ENCODE measurements around the gene P2RX1.

The P2RX1 gene

DNA sequence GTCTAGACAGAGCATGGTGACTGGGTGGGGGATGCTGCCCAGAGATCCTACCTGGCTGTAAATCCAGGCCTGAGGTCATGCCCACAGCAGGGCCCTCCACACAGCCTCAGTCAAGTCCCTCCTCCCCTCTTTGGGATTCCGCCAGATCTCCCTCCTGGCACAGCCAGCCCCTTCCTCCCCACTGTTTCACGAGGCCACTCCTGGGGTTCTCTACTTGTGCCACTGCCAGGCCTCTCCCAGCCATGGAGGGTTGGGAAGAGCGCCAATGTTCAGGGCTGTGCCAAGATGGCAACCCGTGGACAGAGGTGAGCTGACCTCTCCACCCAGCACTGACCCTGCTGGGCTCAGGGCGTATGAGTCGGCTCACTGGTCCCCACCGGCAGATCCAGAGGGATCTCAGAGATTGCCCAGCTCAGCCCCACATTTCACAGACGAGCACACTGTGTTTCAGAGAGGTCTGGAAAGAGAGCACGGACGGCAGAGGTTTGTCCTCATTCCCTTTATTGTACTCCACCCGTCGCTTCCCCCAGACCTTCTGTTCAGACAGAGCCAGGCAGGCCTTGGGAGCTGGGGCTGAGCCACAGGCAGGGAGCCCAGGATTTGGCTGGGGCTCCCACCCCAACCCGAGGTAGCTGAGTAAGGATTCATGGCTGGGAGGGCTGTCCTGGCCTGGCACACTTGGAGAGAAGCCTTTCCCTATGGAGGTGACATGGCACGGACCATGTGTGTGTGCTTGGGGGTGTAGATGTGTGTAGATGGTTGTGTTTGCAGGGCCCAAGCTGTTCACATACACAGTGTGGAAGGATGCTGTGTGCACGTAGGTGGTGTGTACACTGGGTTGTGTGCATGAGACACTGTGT lies 19.9 kb downstream of the P2RX1 start:
- Histone ChIP-seq H3K9me3 (ENCODE audit: low read length) (no peaks in the 10 kb centered on the region), H3K4me1 (ENCODE audit: insufficient read depth, low read length) (peaks cover 14% of the 10 kb centered on the region), H3K27ac (ENCODE audit: low read depth, low read length) (no peak overlapping the region), H3K36me3 (ENCODE audit: insufficient read depth, low read length) (no peaks in the 10 kb centered on the region), H3K9ac (ENCODE audit: low read length) (no peak overlapping the region), H3K4me3 (ENCODE audit: low read depth in 1 of 2, low read length in 2 of 2) (no peak overlapping the region), H3K27me3 (ENCODE audit: control insufficient read depth in 1 of 2, insufficient read depth in 2 of 2, low read length in 2 of 2) (no peaks in the 10 kb centered on the region)

DNA sequence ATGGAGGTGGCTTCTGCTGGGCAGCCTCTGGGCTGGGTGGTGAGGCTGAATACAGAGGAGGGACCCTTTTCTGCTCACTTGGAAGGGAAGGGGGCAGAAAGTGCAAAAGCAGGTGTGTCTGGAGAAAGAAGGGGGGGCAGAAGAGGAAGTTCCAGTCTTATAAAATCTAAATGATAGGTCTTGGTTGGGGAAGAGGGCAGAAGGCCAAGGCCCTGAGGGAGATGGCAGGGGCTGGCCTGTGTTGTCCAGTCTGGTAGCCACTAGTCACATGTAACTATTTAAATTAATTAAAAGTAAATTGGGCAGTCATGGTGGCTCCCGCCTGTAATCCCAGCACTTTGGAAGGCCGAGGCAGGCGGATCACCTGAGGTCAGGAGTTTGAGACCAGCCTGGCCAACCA lies 20.9 kb downstream of the P2RX1 start:
- Histone ChIP-seq H3K27ac (ENCODE audit: low read depth, low read length) (no peak overlapping the region), H3K27me3 (ENCODE audit: control insufficient read depth in 1 of 2, insufficient read depth in 2 of 2, low read length in 2 of 2) (no peaks in the 10 kb centered on the region), H3K9me3 (ENCODE audit: low read length) (no peaks in the 10 kb centered on the region), H3K4me1 (ENCODE audit: insufficient read depth, low read length) (peaks cover 24% of the 10 kb centered on the region), H3K4me3 (ENCODE audit: low read depth in 1 of 2, low read length in 2 of 2) (no peak overlapping the region), H3K9ac (ENCODE audit: low read length) (no peak overlapping the region), H3K36me3 (ENCODE audit: insufficient read depth, low read length) (no peaks in the 10 kb centered on the region)

DNA sequence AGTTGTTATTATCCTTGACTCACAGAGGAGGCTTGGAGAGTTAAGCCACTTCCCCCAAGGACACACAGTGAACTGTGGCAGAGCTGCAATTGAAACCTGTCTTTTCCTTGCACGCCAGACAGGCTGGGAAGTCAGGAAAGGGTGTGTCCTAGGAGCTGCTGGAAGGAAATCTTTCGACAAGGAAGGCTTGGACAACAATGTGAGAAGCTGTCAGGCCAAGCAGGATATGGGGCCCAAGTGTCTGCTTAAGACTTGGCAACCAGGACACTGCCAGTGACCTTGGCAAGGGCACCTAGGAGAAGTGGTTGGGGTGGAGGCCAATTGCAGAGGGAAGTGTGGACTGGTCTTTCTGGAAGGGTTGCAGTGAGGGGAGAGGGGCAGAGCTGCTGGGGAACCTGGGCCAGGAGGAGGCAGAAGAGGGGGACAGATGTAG lies 21.3 kb downstream of the P2RX1 start:
- H3K27me3 ChIP-seq (ENCODE audit: control insufficient read depth in 1 of 2, insufficient read depth in 2 of 2, low read length in 2 of 2): no peaks in the 10 kb centered on the region
- no peak overlapping the region for H3K4me3 ChIP-seq (ENCODE audit: low read depth in 1 of 2, low read length in 2 of 2)
- H3K9me3 ChIP-seq (ENCODE audit: low read length): no peaks in the 10 kb centered on the region
- H3K27ac ChIP-seq (ENCODE audit: low read depth, low read length): peak overlapping the region; percentile 16
- H3K9ac ChIP-seq (ENCODE audit: low read length): no peak overlapping the region
- no peaks in the 10 kb centered on the region for H3K36me3 ChIP-seq (ENCODE audit: insufficient read depth, low read length)
- H3K4me1 ChIP-seq (ENCODE audit: insufficient read depth, low read length): peaks cover 28% of the 10 kb centered on the region

DNA sequence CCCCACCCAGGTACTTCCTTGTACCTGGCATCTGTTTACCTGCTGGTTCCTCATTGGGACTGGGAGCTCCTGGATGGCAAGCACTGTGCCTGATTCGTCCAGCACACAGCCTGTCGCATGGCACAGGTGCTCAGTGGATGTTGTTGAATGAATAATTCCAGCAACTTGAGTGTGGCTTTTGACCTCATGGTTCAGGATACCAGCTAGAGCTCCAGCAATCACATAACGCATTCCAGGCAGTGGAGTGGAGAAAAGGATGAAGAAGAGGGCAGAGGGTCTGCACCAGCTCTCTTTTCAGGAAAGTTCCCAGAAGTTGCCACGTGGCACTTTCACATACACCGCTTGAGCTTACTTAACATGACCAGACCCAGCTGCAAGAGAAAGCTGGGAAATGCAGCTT lies 22.1 kb downstream of the P2RX1 start:
- peak overlapping the region; percentile 67 for H3K27ac ChIP-seq (ENCODE audit: low read depth, low read length)
- H3K27me3 ChIP-seq (ENCODE audit: control insufficient read depth in 1 of 2, insufficient read depth in 2 of 2, low read length in 2 of 2): no peaks in the 10 kb centered on the region
- H3K36me3 ChIP-seq (ENCODE audit: insufficient read depth, low read length): no peaks in the 10 kb centered on the region
- peaks cover 36% of the 10 kb centered on the region for H3K4me1 ChIP-seq (ENCODE audit: insufficient read depth, low read length)
- no peaks in the 10 kb centered on the region for H3K9me3 ChIP-seq (ENCODE audit: low read length)
- H3K9ac ChIP-seq (ENCODE audit: low read length): no peak overlapping the region
- no peak overlapping the region for H3K4me3 ChIP-seq (ENCODE audit: low read depth in 1 of 2, low read length in 2 of 2)

DNA sequence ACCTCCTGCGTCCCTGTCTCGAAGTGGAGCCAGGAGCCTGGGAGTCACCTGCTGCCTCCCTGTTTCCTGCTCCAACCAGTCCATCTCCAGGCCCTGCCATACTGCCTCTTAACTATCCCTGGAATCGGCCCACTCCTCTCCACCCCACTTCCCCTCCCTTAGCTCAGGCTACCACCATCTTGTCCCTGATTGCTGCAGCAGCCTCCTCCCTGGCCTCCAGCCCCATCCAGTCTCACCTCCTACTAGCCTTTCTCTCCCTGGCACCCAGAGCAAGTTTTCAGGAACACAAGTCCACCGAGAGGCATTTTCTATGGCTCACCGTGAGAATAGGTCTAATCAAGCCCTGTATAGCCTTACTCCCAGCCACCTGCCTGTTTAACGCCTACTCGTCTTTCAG lies 22.5 kb downstream of the P2RX1 start:
- H3K4me3 ChIP-seq (ENCODE audit: low read depth in 1 of 2, low read length in 2 of 2): peak overlapping the region in 1 of 2 donors; percentile 49
- no peaks in the 10 kb centered on the region for H3K36me3 ChIP-seq (ENCODE audit: insufficient read depth, low read length)
- H3K27me3 ChIP-seq (ENCODE audit: control insufficient read depth in 1 of 2, insufficient read depth in 2 of 2, low read length in 2 of 2): no peaks in the 10 kb centered on the region
- H3K4me1 ChIP-seq (ENCODE audit: insufficient read depth, low read length): peaks cover 40% of the 10 kb centered on the region
- H3K27ac ChIP-seq (ENCODE audit: low read depth, low read length): peak overlapping the region; percentile 67
- H3K9ac ChIP-seq (ENCODE audit: low read length): no peak overlapping the region
- no peaks in the 10 kb centered on the region for H3K9me3 ChIP-seq (ENCODE audit: low read length)

DNA sequence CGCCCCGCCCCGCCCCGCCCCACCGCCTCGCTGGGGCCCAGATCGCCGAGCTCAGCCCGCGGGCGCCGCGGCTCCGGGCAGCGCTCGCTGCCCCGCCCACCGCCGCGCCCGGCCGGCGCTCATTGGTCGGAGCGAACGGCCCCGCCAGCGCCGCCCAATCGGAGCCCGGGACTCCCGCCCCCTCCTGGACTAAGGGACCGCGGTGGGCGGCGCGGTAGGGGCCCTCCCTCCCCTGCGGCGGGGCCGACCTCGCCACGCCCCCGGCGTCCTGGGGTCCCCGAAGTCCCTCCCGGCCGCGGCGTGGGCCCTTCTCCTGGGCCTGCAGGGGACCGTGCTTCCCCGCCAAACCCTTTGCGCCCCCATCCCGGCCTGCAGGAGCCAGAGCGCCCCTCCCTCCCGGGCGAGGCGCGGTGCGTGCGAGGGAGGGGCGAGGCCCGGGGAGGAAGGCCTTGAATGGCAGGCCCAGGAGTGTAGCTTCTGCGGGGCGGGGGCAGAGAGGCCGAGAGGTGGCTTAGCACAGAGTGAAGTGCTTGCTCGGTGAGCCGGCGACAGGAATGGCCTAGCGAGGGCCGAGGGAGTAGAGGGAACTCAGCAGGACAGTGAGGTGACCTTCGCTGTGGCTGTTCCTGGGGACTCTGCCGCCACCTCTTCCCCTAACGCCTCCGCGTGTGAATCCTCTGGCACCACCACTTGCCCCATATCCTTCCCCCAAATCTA lies 23.1 kb downstream of the P2RX1 start, which contains the start of gene CAMKK1:
TSS of gene CAMKK1 (minus strand) at position 51 of the 717 bp plus-strand sequence. CDS start 7,366 bp downstream, outside the sequence.
- Histone ChIP-seq H3K4me1 (ENCODE audit: insufficient read depth, low read length) (peaks cover 46% of the 10 kb centered on the region), H3K9ac (ENCODE audit: low read length) (no peak within 1 kb of the TSS), H3K4me3 (ENCODE audit: low read depth in 1 of 2, low read length in 2 of 2) (peak within 1 kb of the TSS; percentile 58 to 77), H3K27ac (ENCODE audit: low read depth, low read length) (peak within 1 kb of the TSS; percentile 85), H3K9me3 (ENCODE audit: low read length) (no peaks in the 10 kb centered on the region), H3K27me3 (ENCODE audit: control insufficient read depth in 1 of 2, insufficient read depth in 2 of 2, low read length in 2 of 2) (no peaks in the 10 kb centered on the region), H3K36me3 (ENCODE audit: insufficient read depth, low read length) (no peaks in the 10 kb centered on the region)

DNA sequence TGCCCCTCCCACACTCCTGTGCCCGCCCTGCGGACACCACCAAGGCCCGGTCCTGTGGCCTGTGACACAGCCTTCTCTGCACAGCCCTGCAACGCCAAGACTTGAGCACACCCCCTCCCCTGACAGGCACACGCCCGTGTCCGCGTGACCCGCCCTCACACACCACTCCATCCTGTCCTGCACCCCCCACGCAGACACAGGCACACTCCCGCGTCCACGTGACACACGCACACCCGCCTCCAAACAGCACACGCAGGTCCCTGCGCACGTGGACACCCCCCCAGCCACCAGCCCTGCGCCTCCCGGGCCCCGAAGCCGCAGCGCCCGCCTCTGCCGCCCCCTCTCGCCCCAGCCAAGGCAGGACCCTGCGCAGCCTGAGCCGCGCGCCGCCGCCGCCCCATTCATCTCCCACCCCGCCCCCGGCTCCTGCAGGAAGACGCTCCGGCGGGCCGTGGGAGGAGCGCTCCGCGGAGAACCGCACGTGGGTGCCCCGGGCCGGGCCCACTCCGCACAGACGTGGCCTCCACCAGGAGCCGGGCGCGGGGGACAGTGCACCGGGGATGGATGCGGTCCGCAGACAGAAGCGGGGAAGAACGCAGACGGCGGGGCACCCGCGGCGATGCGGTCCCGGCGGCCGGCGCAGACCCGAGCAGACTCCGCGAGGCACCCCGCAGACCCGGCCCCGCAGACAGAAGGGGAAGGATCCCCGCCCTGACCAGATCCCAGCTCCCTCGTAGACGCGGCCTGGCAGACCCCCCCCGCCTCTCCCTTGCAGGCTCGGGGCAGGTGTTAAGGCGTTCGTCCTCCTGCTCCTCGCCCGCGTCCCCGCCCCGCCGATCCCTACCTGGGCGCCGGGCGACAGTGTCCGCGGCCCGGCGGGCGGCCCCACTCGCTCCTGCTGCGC lies 23.9 kb downstream of the P2RX1 start:
- H3K4me1 ChIP-seq (ENCODE audit: insufficient read depth, low read length): peaks cover 54% of the 10 kb centered on the region
- no peaks in the 10 kb centered on the region for H3K9me3 ChIP-seq (ENCODE audit: low read length)
- no peaks in the 10 kb centered on the region for H3K36me3 ChIP-seq (ENCODE audit: insufficient read depth, low read length)
- H3K9ac ChIP-seq (ENCODE audit: low read length): no peak overlapping the region
- peak overlapping the region; percentile 58 to 77 for H3K4me3 ChIP-seq (ENCODE audit: low read depth in 1 of 2, low read length in 2 of 2)
- H3K27me3 ChIP-seq (ENCODE audit: control insufficient read depth in 1 of 2, insufficient read depth in 2 of 2, low read length in 2 of 2): no peaks in the 10 kb centered on the region
- peak overlapping the region; percentile 85 for H3K27ac ChIP-seq (ENCODE audit: low read depth, low read length)

DNA sequence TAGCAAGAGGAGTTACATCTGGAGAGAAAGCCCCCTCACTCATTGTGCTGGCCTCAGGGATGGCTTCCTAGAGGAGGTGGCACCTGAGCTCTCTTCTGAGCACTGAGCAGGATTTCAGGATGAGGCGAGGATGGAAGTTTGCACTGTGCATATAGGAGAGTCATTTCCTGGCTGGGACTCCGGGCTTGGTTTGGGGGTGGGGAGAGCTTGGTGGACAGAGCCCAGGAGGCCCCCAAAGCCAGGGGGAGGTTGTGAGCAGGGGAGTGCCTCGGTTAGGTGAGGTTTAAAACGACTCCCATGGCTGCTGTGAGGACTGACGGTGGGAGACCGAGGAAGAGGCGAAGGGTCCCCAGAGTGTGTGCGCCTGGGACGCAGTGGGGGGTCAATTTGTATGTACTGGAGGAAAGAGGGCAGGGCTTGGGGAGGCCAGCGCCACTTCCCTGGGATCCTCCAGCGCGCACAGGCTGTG lies 24.6 kb downstream of the P2RX1 start:
- no peaks in the 10 kb centered on the region for H3K36me3 ChIP-seq (ENCODE audit: insufficient read depth, low read length)
- H3K9ac ChIP-seq (ENCODE audit: low read length): no peak overlapping the region
- H3K9me3 ChIP-seq (ENCODE audit: low read length): no peaks in the 10 kb centered on the region
- H3K27me3 ChIP-seq (ENCODE audit: control insufficient read depth in 1 of 2, insufficient read depth in 2 of 2, low read length in 2 of 2): no peaks in the 10 kb centered on the region
- peak overlapping the region; percentile 85 for H3K27ac ChIP-seq (ENCODE audit: low read depth, low read length)
- peaks cover 61% of the 10 kb centered on the region for H3K4me1 ChIP-seq (ENCODE audit: insufficient read depth, low read length)
- peak overlapping the region; percentile 58 to 77 for H3K4me3 ChIP-seq (ENCODE audit: low read depth in 1 of 2, low read length in 2 of 2)

DNA sequence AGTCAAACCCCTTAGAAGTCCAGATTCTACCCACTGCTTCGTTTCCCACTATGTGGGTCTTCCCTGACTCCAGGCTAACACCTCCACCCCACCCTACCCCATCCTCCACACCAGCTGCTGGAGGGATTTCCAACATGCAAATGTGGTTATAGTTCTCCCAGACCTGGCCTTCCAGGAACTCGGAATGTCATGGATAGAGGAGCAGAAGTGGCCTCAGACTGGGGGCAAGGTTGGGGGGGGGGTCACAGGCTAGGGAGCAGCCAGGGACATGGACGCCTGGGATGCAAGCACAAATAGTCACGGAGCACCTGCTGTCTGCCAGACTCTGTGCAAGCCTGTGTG lies 25.4 kb downstream of the P2RX1 start:
- Histone ChIP-seq H3K27ac (ENCODE audit: low read depth, low read length) (peak overlapping the region; percentile 85), H3K9ac (ENCODE audit: low read length) (peak overlapping the region; percentile 10), H3K4me3 (ENCODE audit: low read depth in 1 of 2, low read length in 2 of 2) (peak overlapping the region in 1 of 2 donors; percentile 12), H3K9me3 (ENCODE audit: low read length) (no peaks in the 10 kb centered on the region), H3K27me3 (ENCODE audit: control insufficient read depth in 1 of 2, insufficient read depth in 2 of 2, low read length in 2 of 2) (no peaks in the 10 kb centered on the region), H3K4me1 (ENCODE audit: insufficient read depth, low read length) (peaks cover 62% of the 10 kb centered on the region), H3K36me3 (ENCODE audit: insufficient read depth, low read length) (no peaks in the 10 kb centered on the region)

DNA sequence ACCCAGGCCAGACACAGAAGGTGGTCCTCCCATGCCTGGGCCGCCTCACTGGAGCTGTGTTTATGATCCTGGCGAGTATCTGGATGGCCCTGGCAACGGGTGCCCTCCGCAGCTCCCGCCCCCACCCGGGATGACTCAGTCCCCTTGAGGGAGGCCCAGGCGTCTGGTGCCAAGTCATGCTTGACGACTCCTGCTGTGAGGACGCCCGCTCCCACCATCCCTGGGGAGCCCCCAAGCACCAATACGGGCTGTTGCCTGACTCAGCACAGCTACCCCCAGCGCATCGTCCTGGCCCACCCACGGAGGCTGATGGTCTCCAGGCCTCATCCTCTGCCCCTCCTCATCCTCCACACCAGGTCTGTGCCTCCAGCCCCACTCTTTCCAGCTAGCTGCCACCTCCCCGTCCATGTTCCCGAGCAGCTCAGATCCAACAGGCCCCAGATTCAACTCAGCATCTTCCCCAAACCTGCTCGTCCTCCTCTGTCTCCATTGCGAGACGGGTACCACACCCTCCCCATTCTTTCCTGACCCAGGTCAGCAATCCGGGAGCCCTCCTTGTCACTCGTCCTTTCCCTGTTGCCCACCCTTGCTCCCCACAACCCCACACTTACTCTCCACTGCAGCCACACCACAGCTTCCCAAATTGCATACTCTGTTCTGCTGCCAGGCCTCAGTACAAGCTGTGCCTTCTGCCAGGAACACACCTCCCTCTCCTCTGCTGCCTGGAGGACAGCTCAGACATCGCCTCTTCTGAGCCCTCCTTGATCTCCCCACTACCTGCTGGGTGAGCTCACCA lies 26.0 kb downstream of the P2RX1 start:
- peaks cover 62% of the 10 kb centered on the region for H3K4me1 ChIP-seq (ENCODE audit: insufficient read depth, low read length)
- H3K36me3 ChIP-seq (ENCODE audit: insufficient read depth, low read length): peaks cover under 1% of the 10 kb centered on the region
- peak overlapping the region; percentile 10 for H3K9ac ChIP-seq (ENCODE audit: low read length)
- no peaks in the 10 kb centered on the region for H3K9me3 ChIP-seq (ENCODE audit: low read length)
- H3K4me3 ChIP-seq (ENCODE audit: low read depth in 1 of 2, low read length in 2 of 2): peak overlapping the region in 1 of 2 donors; percentile 12
- peak overlapping the region; percentile 85 for H3K27ac ChIP-seq (ENCODE audit: low read depth, low read length)
- no peaks in the 10 kb centered on the region for H3K27me3 ChIP-seq (ENCODE audit: control insufficient read depth in 1 of 2, insufficient read depth in 2 of 2, low read length in 2 of 2)

Data from muscle layer of colon (tissue), 2 donors.